HEK293 (cell line): ENCODE measurements around the gene STX1B.

Source experiments
- GFI1B ChIP-seq: fragments of 450-650 bp; formaldehyde crosslinking; IDR thresholded peaks from 2 replicates; pipeline ENCODE4 v1.5.1; 2016; ENCODE audit warnings: missing biosample characterization, missing genetic modification characterization
- GLIS2 ChIP-seq: fragments of 450-650 bp; formaldehyde crosslinking; IDR thresholded peaks from 2 replicates; pipeline ENCODE4 v1.5.1; 2016; ENCODE audit warnings: missing biosample characterization, missing genetic modification characterization
- IKZF3 ChIP-seq: fragments of 450-650 bp; IDR thresholded peaks from 2 replicates; pipeline ENCODE4 v1.5.0; 2018; ENCODE audit warnings: missing biosample characterization, mild to moderate bottlenecking, missing genetic modification characterization, moderate library complexity
- INSM2 ChIP-seq: fragments of 450-650 bp; formaldehyde crosslinking; IDR thresholded peaks from 2 replicates; pipeline ENCODE4 v1.5.1; 2016; ENCODE audit warnings: missing biosample characterization, missing genetic modification characterization
- SCRT1 ChIP-seq: fragments of 450-650 bp; formaldehyde crosslinking; IDR thresholded peaks from 2 replicates; pipeline ENCODE4 v1.5.1; 2016; ENCODE audit warnings: missing biosample characterization, missing genetic modification characterization, borderline replicate concordance
- SETDB1 ChIP-seq: IDR thresholded peaks from one replicate; pipeline ENCODE4 v1.6.1; 2017; ENCODE audit warnings: mild to moderate bottlenecking, low read length, moderate library complexity, mixed read lengths; ENCODE audit not compliant: insufficient read length
- SP2 ChIP-seq: fragments of 450-650 bp; formaldehyde crosslinking; IDR thresholded peaks from 2 replicates; pipeline ENCODE4 v1.5.1; 2016; ENCODE audit warnings: missing biosample characterization, missing genetic modification characterization
- ZBTB20 ChIP-seq: fragments of 450-650 bp; formaldehyde crosslinking; IDR thresholded peaks from 2 replicates; pipeline ENCODE4 v1.5.1; 2016; ENCODE audit warnings: missing biosample characterization, missing genetic modification characterization
- ZBTB21 ChIP-seq: fragments of 450-650 bp; formaldehyde crosslinking; IDR thresholded peaks from 2 replicates; pipeline ENCODE4 v1.5.1; 2017; ENCODE audit warnings: missing biosample characterization, missing genetic modification characterization
- ZBTB7A ChIP-seq: fragments of 450-650 bp; formaldehyde crosslinking; IDR thresholded peaks from 2 replicates; pipeline ENCODE4 v1.5.1; 2016; ENCODE audit warnings: low read depth, missing biosample characterization, missing genetic modification characterization
- ZFHX2 ChIP-seq: fragments of 450-650 bp; formaldehyde crosslinking; conservative IDR thresholded peaks from 2 replicates; pipeline ENCODE4 v1.5.1; 2016; ENCODE audit warnings: missing biosample characterization, missing genetic modification characterization
- ZFP69B ChIP-seq: fragments of 450-650 bp; formaldehyde crosslinking; IDR thresholded peaks from 2 replicates; pipeline ENCODE4 v1.5.1; 2016; ENCODE audit warnings: missing biosample characterization, missing genetic modification characterization
- ZIC2 ChIP-seq: fragments of 450-650 bp; formaldehyde crosslinking; IDR thresholded peaks from 2 replicates; pipeline ENCODE4 v1.5.1; 2016; ENCODE audit warnings: missing biosample characterization, missing genetic modification characterization
- ZNF132 ChIP-seq: fragments of 450-650 bp; formaldehyde crosslinking; IDR thresholded peaks from 2 replicates; pipeline ENCODE4 v1.5.1; 2017; ENCODE audit warnings: missing biosample characterization, missing genetic modification characterization, borderline replicate concordance
- ZNF292 ChIP-seq: fragments of 450-650 bp; formaldehyde crosslinking; IDR thresholded peaks from 2 replicates; pipeline ENCODE4 v1.5.1; 2016; ENCODE audit warnings: low read depth, missing biosample characterization, missing genetic modification characterization, borderline replicate concordance
- ZNF311 ChIP-seq: fragments of 450-650 bp; formaldehyde crosslinking; IDR thresholded peaks from 2 replicates; pipeline ENCODE4 v1.5.1; 2017; ENCODE audit warnings: missing biosample characterization, missing genetic modification characterization, borderline replicate concordance
- ZNF404 ChIP-seq: fragments of 450-650 bp; formaldehyde crosslinking; IDR thresholded peaks from 2 replicates; pipeline ENCODE4 v1.5.1; 2017; ENCODE audit warnings: missing biosample characterization, missing genetic modification characterization
- ZNF416 ChIP-seq: fragments of 450-650 bp; formaldehyde crosslinking; IDR thresholded peaks from 2 replicates; pipeline ENCODE4 v1.5.1; 2016; ENCODE audit warnings: missing biosample characterization, missing genetic modification characterization
- ZNF449 ChIP-seq: fragments of 450-650 bp; formaldehyde crosslinking; IDR thresholded peaks from 2 replicates; pipeline ENCODE4 v1.5.1; 2017; ENCODE audit warnings: missing biosample characterization, mild to moderate bottlenecking, missing genetic modification characterization, moderate library complexity
- ZNF501 ChIP-seq: fragments of 450-650 bp; formaldehyde crosslinking; IDR thresholded peaks from 2 replicates; pipeline ENCODE4 v1.5.1; 2016; ENCODE audit warnings: missing biosample characterization, missing genetic modification characterization
- ZNF560 ChIP-seq: fragments of 450-650 bp; formaldehyde crosslinking; IDR thresholded peaks from 2 replicates; pipeline ENCODE4 v1.5.1; 2017; ENCODE audit warnings: missing biosample characterization, missing genetic modification characterization, borderline replicate concordance
- ZNF600 ChIP-seq: fragments of 450-650 bp; formaldehyde crosslinking; IDR thresholded peaks from 2 replicates; pipeline ENCODE4 v1.5.1; 2016; ENCODE audit warnings: missing biosample characterization, missing genetic modification characterization
- ZNF623 ChIP-seq: fragments of 450-650 bp; formaldehyde crosslinking; IDR thresholded peaks from 2 replicates; pipeline ENCODE4 v1.5.1; 2016; ENCODE audit warnings: missing biosample characterization, missing genetic modification characterization
- ZNF837 ChIP-seq: fragments of 450-650 bp; formaldehyde crosslinking; IDR thresholded peaks from 2 replicates; pipeline ENCODE4 v1.5.1; 2016; ENCODE audit warnings: missing biosample characterization, missing genetic modification characterization
- ZSCAN23 ChIP-seq: fragments of 450-650 bp; formaldehyde crosslinking; IDR thresholded peaks from 2 replicates; pipeline ENCODE4 v1.5.1; 2016; ENCODE audit warnings: missing biosample characterization, missing genetic modification characterization
- TF ChIP-seq, protein P1 (sequence below): fragments of 450-650 bp; formaldehyde crosslinking; IDR thresholded peaks from 2 replicates; pipeline ENCODE4 v1.5.1; 2016; ENCODE audit warnings: missing biosample characterization, missing genetic modification characterization

The STX1B gene

GRCh38 chr16:30996985-30997724, 13.3 kb downstream of the STX1B start (continued):
- TF ChIP-seq ZNF132 (tag by site-specific recombination) (no peak), ZNF292 (tag by site-specific recombination) (no peak), ZNF501 (tag by site-specific recombination) (peak; percentile 42; the same call in 1 of the 2 replicates), ZSCAN23 (tag by site-specific recombination) (no peak), IKZF3 (no peak), ZNF404 (tag by site-specific recombination) (no peak), ZBTB21 (tag by site-specific recombination) (0 out of 2 replicates have a peak, but pooled peaks have one; percentile 36), SCRT1 (tag by site-specific recombination) (no peak), ZFP69B (tag by site-specific recombination) (peak; percentile 85), ZNF311 (tag by site-specific recombination) (no peak), ZNF600 (tag by site-specific recombination) (peak; percentile 99), SP2 (tag by site-specific recombination) (peak; percentile 41; the same call in 1 of the 2 replicates), ZNF837 (no peak), ZFHX2 (tag by site-specific recombination) (0 out of 2 replicates have a peak, but pooled peaks have one; percentile 11), ZBTB7A (tag by site-specific recombination) (no peak), ZNF449 (no peak), ZNF416 (tag by site-specific recombination) (no peak), ZIC2 (tag by site-specific recombination) (peak; percentile 44; the same call in 1 of the 2 replicates), ZNF623 (tag by site-specific recombination) (no peak), GFI1B (tag by site-specific recombination) (no peak), ZNF560 (tag by site-specific recombination) (no peak), ZBTB20 (tag by site-specific recombination) (0 out of 2 replicates have a peak, but pooled peaks have one; percentile 18), GLIS2 (tag by site-specific recombination) (peak; percentile 70), SETDB1 (no peak), INSM2 (tag by site-specific recombination) (0 out of 2 replicates have a peak, but pooled peaks have one; percentile 31)
- TF ChIP-seq, protein P1, sequence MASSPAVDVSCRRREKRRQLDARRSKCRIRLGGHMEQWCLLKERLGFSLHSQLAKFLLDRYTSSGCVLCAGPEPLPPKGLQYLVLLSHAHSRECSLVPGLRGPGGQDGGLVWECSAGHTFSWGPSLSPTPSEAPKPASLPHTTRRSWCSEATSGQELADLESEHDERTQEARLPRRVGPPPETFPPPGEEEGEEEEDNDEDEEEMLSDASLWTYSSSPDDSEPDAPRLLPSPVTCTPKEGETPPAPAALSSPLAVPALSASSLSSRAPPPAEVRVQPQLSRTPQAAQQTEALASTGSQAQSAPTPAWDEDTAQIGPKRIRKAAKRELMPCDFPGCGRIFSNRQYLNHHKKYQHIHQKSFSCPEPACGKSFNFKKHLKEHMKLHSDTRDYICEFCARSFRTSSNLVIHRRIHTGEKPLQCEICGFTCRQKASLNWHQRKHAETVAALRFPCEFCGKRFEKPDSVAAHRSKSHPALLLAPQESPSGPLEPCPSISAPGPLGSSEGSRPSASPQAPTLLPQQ (tag by site-specific recombination) = peak; percentile 96
